CD4-positive, alpha-beta T cell treated with Interferon alpha-2 for 1 hour (primary cell): ENCODE data around the gene S100A5.
A peak's percentile ranks its signal among the peaks of the same experiment; 100 is the strongest.

Experiments used
- DNase-seq, 2 donors: peaks; one replicate each; pipeline ENCODE4 v3.0.0-alpha.2; 2020 to 2022

The S100A5 gene

GRCh38 chr1:153546796-153547559 lies 6.2 kb upstream of the S100A5 start:
- DNase-seq, result no peak

GRCh38 chr1:153546371-153546770 lies 5.6 kb upstream of the S100A5 start:
- DNase-seq, result no peak

- peak; percentile 79 to 89 for DNase-seq
These were observed 4.6 kb upstream of the S100A5 start, which contains the start of gene S100A4 for GRCh38 chr1:153545067-153546055. Gene S100A4, minus strand, starts transcription at chr1:153545806. Its CDS starts 1,012 bp downstream, at chr1:153544794.

GRCh38 chr1:153544453-153545066 lies 3.8 kb upstream of the S100A5 start:
- no peak for DNase-seq

GRCh38 chr1:153543736-153544135 lies 3.0 kb upstream of the S100A5 start:
- DNase-seq, result no peak

GRCh38 chr1:153542956-153543711 lies 2.4 kb upstream of the S100A5 start:
- DNase-seq, result no peak

- no peak for DNase-seq
These were observed 1.2 kb upstream of the S100A5 start for GRCh38 chr1:153541641-153542590.

- DNase-seq, result no peak
These were observed 1.2 kb downstream of the S100A5 start for GRCh38 chr1:153539395-153540093.

GRCh38 chr1:153538315-153538821 lies 2.4 kb downstream of the S100A5 start:
- DNase-seq, result no peak

GRCh38 chr1:153537376-153537730 lies 3.4 kb downstream of the S100A5 start:
- DNase-seq, result no peak

GRCh38 chr1:153536671-153537375 lies 3.9 kb downstream of the S100A5 start:
- no peak for DNase-seq

GRCh38 chr1:153536012-153536670 lies 4.6 kb downstream of the S100A5 start:
- DNase-seq, result peak; percentile 80 to 89

- peak; percentile 33 to 57 for DNase-seq
These were observed 5.3 kb downstream of the S100A5 start, which contains the start of gene S100A6 for GRCh38 chr1:153535242-153536011. Gene S100A6, minus strand, starts transcription at chr1:153535991. Its CDS starts 652 bp downstream, at chr1:153535339.

GRCh38 chr1:153534925-153535241 lies 5.9 kb downstream of the S100A5 start:
- DNase-seq, result no peak

GRCh38 chr1:153534226-153534924 lies 6.4 kb downstream of the S100A5 start:
- DNase-seq, result no peak

- DNase-seq, result no peak
These were observed 7.0 kb downstream of the S100A5 start for GRCh38 chr1:153533689-153534201.
